T-helper 1 cell (primary cell): ENCODE measurements around the gene PLCL2.

Source experiments
- DNase-seq, 5 donors: peaks; one replicate each; pipeline ENCODE4 v3.0.0-alpha.2; 2012 to 2020

Gene PLCL2

GRCh38 chr3:17014284-17014683 is 129.5 kb downstream of the PLCL2 start:
- no peak for DNase-seq

- DNase-seq = no peak
Measured at GRCh38 chr3:17014709-17015108, 130.0 kb downstream of the PLCL2 start.

DNA sequence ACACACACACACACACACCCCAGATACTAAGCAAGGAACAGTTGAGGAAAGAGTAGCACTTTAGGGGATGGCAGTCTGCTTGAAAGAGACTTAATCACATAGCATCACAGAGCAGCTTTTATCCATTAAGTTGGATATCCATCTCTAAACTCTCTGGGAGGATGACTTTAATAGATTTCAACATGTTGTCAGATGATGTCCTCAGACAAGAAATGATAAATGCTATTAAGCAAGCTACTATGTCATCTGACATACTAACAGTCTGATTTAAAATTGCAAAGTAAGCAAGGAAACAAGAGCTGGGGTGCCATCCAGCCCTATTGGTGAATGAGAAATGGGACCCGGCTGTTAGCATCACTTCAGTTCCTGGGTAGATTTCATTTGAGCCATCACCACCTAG is 136.9 kb downstream of the PLCL2 start:
- DNase-seq = no peak

GRCh38 chr3:17023006-17023664 is 138.4 kb downstream of the PLCL2 start:
- DNase-seq = peak in 4 of 5 donors; percentile 13 to 67 (median 16)

GRCh38 chr3:17025594-17026139 is 140.9 kb downstream of the PLCL2 start:
- DNase-seq = no peak

DNA sequence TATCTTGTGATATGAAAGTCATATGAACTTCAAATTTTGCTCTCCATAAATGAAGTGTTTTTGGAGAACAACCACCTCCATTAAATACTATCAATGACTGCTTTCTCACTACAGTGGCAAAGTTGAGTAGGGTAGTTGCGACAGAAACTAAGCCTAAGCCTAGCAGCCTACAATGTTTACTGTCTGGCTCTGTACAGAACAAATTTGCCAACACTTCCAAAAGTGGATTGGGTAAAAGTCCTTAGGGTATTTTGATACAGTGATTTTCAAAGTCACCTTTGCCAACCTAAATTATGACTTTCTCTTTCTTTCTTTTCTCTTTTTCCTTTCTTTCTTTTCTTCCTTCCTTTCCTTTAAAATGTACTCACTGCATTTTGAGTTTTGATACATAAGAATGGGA is 142.6 kb downstream of the PLCL2 start:
- DNase-seq = no peak

GRCh38 chr3:17028363-17028762 is 143.6 kb downstream of the PLCL2 start:
- DNase-seq = no peak

DNA sequence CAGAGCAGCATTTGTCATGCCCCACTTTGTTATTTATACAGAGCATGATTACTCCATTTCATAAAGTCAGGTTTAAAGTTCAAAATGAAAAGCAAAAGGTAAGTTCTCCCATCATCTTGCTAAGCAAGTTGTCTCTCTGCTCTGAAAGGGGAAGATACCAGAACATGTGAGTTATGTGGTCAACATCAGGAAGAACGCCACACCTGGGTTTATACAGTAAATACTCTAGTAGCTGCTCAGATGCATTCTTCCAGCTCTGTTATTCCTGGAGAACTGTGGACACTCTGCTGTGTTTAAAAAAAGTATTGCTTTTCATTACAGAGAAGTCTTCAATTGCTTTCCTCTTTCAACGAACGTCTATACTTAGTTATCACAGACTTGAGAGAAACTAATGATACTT is 145.7 kb downstream of the PLCL2 start:
- DNase-seq = no peak

DNA sequence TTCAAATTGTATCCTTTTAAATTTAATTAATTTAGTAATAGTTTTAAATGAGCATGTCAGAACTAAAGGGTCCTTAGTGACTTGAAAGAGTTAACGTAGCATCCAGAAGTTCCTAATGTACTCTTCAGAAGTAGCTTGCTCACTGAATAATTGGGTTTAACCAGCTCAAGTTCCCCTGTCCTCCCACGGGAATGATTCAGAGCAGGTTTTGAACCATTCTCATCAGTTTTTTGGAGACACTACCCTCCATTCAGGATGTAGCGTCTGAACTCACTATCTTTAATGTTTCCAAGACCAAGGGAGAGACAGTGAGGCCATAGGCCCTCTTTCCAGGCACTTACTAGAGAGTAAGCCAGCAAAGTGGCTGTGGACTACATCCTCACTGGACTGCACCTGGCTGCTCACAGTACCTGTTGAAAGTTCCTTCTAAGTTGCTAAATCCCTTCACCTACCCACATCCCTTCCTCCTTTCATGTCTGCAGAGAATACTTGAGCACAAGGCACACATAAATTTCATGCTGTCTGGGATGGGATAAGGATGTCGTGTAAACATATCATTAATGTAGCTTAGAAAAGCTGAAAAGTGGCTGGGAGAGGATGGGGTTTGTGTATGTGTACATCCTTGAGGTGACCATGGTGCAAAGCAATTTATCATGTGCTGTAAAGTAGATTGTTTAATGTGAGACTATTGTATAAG is 146.3 kb downstream of the PLCL2 start:
- DNase-seq = no peak

DNA sequence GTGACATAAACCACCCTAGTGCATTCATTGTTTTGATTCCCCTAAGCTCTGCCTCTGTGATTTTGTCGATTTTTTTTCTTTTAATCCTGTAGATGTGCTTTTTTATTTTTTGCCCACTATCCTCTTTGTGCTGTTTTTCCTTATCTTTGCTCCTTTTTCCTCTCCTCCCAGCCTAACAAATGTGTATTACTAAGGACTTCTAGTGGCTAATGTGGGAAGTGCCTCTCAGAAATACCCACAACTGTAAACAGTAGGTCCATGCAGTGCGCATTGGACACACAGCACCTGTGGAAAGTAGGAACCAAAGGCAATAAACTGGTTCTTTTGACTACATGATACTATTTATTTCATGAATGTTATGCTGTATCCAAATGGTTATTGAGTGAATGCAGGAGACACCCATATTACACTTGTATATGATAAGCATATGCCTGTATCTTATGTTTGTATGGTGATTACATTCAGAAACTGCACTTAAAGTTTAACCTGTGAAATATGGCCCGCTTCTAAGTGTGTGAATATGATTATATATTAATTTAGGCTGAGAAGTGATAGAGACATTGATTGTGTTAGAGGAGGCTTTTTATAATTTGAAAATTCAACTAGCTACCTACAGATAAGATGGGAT is 147.8 kb downstream of the PLCL2 start:
- no peak for DNase-seq

DNA sequence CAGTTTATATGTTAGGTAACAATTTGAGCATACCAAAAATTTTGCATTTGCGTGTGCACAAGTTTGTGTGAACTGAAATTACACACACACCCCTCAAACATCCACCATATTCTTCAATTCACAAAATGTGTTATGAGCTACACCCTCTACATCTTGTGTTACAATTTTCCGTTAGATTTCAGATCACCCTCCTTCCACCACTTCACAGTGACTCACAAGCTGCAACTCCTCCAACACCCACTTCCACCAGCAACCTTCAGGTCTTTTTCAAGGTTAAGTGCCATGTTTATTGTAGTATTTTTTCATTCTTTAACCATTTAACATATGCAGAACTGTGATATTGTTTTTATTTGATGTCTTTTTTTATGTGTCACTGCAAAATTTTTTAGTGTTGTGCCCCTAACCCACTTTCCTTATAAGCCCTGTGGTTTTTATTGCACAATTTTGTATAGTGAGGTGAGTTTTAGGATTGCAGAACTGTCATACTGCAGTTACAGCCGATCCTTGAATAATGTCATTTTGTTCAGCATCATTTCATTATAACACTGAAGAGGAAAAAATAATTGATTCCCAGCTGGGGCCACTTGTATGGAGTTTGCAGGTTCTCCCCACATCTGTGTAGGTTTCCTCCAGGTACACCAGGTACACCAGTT is 148.9 kb downstream of the PLCL2 start:
- no peak for DNase-seq

- no peak for DNase-seq
Measured at GRCh38 chr3:17035033-17035432, 150.3 kb downstream of the PLCL2 start.

DNA sequence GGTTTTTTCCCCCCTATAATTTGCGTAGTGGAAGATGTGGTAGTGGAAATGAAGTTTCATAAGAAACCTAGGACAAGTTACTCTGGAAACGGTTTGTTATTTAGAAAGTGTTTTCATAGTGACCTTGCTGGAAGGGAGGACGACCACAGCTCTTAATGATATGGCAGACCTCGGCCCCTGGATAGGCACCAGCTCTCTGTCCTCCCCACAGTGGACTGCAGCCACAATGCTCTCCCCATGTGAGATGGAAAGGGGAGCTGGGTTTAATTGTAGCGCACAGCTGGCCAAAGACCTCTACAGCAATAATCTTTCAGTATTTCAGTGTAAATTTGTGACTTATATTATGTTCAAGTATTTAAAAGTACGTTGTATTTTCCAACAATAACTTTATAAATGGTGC is 151.2 kb downstream of the PLCL2 start:
- no peak for DNase-seq

GRCh38 chr3:17038141-17038540 is 153.4 kb downstream of the PLCL2 start:
- DNase-seq = no peak

DNA sequence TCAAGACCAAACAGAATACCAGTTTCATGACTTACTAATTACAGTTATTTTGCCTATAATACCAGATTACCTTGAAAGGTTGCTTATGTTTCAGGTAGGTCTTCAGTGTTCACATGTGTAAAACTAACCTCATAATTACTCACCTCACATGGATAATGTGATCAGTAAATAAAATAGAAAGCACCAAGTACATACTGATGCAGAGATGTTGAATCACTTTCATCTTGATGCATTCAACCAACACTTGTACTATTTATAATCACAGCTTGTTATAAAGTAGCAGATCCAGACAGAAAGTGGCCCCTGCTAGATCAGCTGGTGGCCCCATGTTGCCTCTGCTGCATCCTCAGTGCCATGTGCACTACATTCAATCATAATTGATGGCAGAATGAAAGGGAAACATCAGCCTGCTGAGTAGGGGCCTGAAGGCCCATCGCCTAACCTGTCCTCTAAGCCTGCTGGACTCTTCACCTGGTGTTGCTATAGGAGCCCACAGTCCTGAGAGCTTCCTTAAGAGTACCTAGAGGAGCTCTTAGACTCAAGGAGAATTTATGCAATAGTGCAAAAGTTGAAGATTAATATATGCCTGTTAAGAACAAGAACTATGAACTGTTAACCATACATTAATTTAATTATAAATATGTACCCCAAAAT is 154.3 kb downstream of the PLCL2 start:
- no peak for DNase-seq

DNA sequence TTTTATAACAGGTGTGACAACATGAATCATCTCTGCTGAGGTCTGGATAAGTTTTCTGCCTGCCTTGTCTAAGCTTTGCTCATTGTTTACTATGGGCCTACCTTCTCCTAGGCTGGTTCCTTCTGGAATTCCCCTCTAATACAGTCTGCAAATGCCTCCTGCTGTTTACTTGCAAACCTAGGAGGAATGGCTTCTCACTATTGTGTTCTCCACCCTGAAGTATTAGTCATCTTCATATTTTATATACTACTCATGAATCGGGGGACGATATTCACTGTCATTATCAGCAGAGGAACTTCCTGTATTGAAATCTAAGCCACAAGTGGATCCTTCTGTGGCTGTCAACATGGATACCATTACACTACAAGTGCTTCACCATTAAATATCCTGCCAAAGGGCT is 154.8 kb downstream of the PLCL2 start:
- no peak for DNase-seq

- DNase-seq = no peak
Measured at GRCh38 chr3:17040322-17040989, 155.7 kb downstream of the PLCL2 start.

- no peak for DNase-seq
Measured at GRCh38 chr3:17040990-17041377, 156.2 kb downstream of the PLCL2 start.

DNA sequence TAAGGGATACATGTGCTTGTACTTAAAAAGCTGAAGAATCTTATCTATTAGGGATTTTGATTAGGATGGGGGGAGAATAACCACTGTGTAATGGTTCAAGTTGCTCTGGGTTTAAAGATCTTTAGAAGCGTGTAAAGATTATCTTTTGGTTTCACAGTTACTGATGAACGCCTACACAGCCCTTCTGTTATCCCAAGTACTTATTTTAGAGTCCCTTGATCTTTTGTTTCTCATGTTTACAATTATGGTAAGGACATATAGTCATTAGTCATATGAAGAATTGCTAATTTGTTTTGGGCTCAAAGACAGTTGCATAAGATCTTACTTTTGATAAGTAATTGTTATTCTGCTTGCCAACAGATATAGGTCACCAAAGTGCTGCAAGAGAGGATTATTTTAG is 160.1 kb downstream of the PLCL2 start:
- DNase-seq = peak in 1 of 5 donors; percentile 9

- no peak for DNase-seq
Measured at GRCh38 chr3:17045705-17046104, 160.9 kb downstream of the PLCL2 start.

GRCh38 chr3:17046623-17047022 is 161.9 kb downstream of the PLCL2 start:
- no peak for DNase-seq

GRCh38 chr3:17047162-17047561 is 162.4 kb downstream of the PLCL2 start:
- DNase-seq = peak in 1 of 5 donors; percentile 13
